LNCaP clone FGC (cell line): ENCODE measurements around the gene STARD7.

Source experiments
- DNase-seq: peaks from one replicate; pipeline ENCODE4 v3.0.0-alpha.2; 2011; ENCODE audit warnings: low read depth
- H3K4me3 ChIP-seq: 2 replicates; pipeline ENCODE4 v1.5.1; 2011; ENCODE audit warnings: mild to moderate bottlenecking, low read depth, low read length, control low read depth
- CTCF ChIP-seq: IDR thresholded peaks from 2 replicates; pipeline ENCODE4 v1.5.1; 2012; ENCODE audit warnings: mild to moderate bottlenecking; ENCODE audit not compliant: control insufficient read depth, insufficient read depth; ENCODE audit errors: extremely low read depth

Gene STARD7

GRCh38 chr2:96171831-96172230 is 36.8 kb downstream of the STARD7 start:
- H3K4me3 ChIP-seq = no peak overlapping the region

GRCh38 chr2:96170626-96171025 is 38.0 kb downstream of the STARD7 start:
- DNase-seq = no peak
- no peak overlapping the region for H3K4me3 ChIP-seq
- no peak for TF ChIP-seq CTCF

More at GRCh38 chr2:96171831-96172230, 36.8 kb downstream of the STARD7 start:
- TF ChIP-seq CTCF = no peak
- no peak for DNase-seq

- no peak overlapping the region for H3K4me3 ChIP-seq
- no peak for DNase-seq
- TF ChIP-seq CTCF = no peak
Measured at GRCh38 chr2:96169868-96170507, 38.6 kb downstream of the STARD7 start.

GRCh38 chr2:96167407-96168013 is 41.1 kb downstream of the STARD7 start:
- no peak for TF ChIP-seq CTCF
- DNase-seq = no peak
- no peak overlapping the region for H3K4me3 ChIP-seq

GRCh38 chr2:96164459-96165184 is 44.0 kb downstream of the STARD7 start:
- no peak for DNase-seq
- no peak overlapping the region for H3K4me3 ChIP-seq
- no peak for TF ChIP-seq CTCF

GRCh38 chr2:96163768-96164429 is 44.7 kb downstream of the STARD7 start:
- no peak for DNase-seq
- TF ChIP-seq CTCF = no peak
- H3K4me3 ChIP-seq = no peak overlapping the region
